Stimulated activated naive CD8-positive, alpha-beta T cell treated with anti-CD3 and anti-CD28 coated beads, Interleukin-15, amount 100 ng/mL, for 72 hours (primary cell): ENCODE results near the gene GRIP1.
"Not testable (repeated sequence)": the region's sequence is repeated elsewhere in the genome, so short reads cannot be mapped to it uniquely, and the experiment has no call there.

Experiments used
- ATAC-seq: fragments of 150-1000 bp; cut with Tn5 transposase; 2 replicates; pipeline ENCODE4 v1.10.0; 2021; ENCODE audit warnings: mild to moderate bottlenecking, moderate library complexity
- DNase-seq, 2 donors: peaks; one replicate each; pipeline ENCODE4 v3.0.0; 2021 to 2022
- H3K27ac Mint-ChIP-seq, 2 donors: one replicate each; pipeline ENCODE4 v1.8.0; 2022; ENCODE audit warnings: mild to moderate bottlenecking in 2 of 2, mixed read lengths in 2 of 2, moderate library complexity in 2 of 2
- H3K27me3 Mint-ChIP-seq: one replicate; pipeline ENCODE4 v1.8.0; 2022; ENCODE audit warnings: mixed read lengths
- H3K4me1 Mint-ChIP-seq: one replicate; pipeline ENCODE4 v1.8.0; 2022; ENCODE audit warnings: mild to moderate bottlenecking, mixed read lengths
- H3K4me3 Mint-ChIP-seq, 2 donors: one replicate each; pipeline ENCODE4 v1.8.0; 2022; ENCODE audit warnings: mild to moderate bottlenecking in 2 of 2, mixed read lengths in 2 of 2, moderate library complexity in 1 of 2
- H3K9me3 Mint-ChIP-seq, 2 donors: one replicate each; pipeline ENCODE4 v1.8.0; 2022; ENCODE audit warnings: mixed read lengths in 2 of 2

GRIP1 gene

GRCh38 chr12:66500841-66501240, 178.0 kb downstream of the GRIP1 start:
- Mint-ChIP-seq H3K4me3 (no peak overlapping the region), H3K27ac (no peak overlapping the region), H3K27me3 (peaks cover 15% of the 10 kb centered on the region), H3K4me1 (no peaks in the 10 kb centered on the region), H3K9me3 (no peaks in the 10 kb centered on the region)
- peak; percentile 95 for ATAC-seq
- peak; percentile 3 to 37 for DNase-seq

GRCh38 chr12:66500091-66500490, 178.8 kb downstream of the GRIP1 start:
- H3K9me3 Mint-ChIP-seq = no peaks in the 10 kb centered on the region
- no peaks in the 10 kb centered on the region for H3K4me1 Mint-ChIP-seq
- H3K4me3 Mint-ChIP-seq = no peak overlapping the region

GRCh38 chr12:66499000-66499399, 179.9 kb downstream of the GRIP1 start:
- Mint-ChIP-seq H3K27ac (no peak overlapping the region), H3K4me3 (no peak overlapping the region), H3K4me1 (no peaks in the 10 kb centered on the region), H3K9me3 (no peaks in the 10 kb centered on the region), H3K27me3 (peaks cover 15% of the 10 kb centered on the region)
- ATAC-seq (no peak), DNase-seq (no peak)

More at GRCh38 chr12:66500091-66500490, 178.8 kb downstream of the GRIP1 start:
- no peak overlapping the region for H3K27ac Mint-ChIP-seq
- DNase-seq (no peak), ATAC-seq (no peak)
- H3K27me3 Mint-ChIP-seq = peaks cover 15% of the 10 kb centered on the region

- not testable (repeated sequence) for H3K4me3 Mint-ChIP-seq, H3K9me3 Mint-ChIP-seq, H3K27ac Mint-ChIP-seq, H3K4me1 Mint-ChIP-seq, DNase-seq, ATAC-seq
- peaks cover 15% of the 10 kb centered on the region for H3K27me3 Mint-ChIP-seq
These were observed 180.8 kb downstream of the GRIP1 start for GRCh38 chr12:66498059-66498458.

GRCh38 chr12:66497008-66497897, 181.6 kb downstream of the GRIP1 start:
- H3K4me1 Mint-ChIP-seq = no peaks in the 10 kb centered on the region
- peaks cover 15% of the 10 kb centered on the region for H3K27me3 Mint-ChIP-seq
- H3K9me3 Mint-ChIP-seq = no peaks in the 10 kb centered on the region
- no peak overlapping the region for H3K27ac Mint-ChIP-seq
- ATAC-seq (no peak), DNase-seq (no peak)
- H3K4me3 Mint-ChIP-seq = no peak overlapping the region

GRCh38 chr12:66496595-66496994, 182.3 kb downstream of the GRIP1 start:
- Mint-ChIP-seq H3K9me3 (no peaks in the 10 kb centered on the region), H3K27ac (no peak overlapping the region), H3K4me3 (no peak overlapping the region), H3K27me3 (peaks cover 15% of the 10 kb centered on the region), H3K4me1 (no peaks in the 10 kb centered on the region)
- no peak for DNase-seq
- no peak for ATAC-seq

GRCh38 chr12:66495709-66496108, 183.2 kb downstream of the GRIP1 start:
- Mint-ChIP-seq H3K9me3 (peaks cover 0 to 2% of the 10 kb centered on the region in 2 donors), H3K4me1 (no peaks in the 10 kb centered on the region), H3K27me3 (peaks cover 15% of the 10 kb centered on the region), H3K27ac (no peak overlapping the region), H3K4me3 (no peak overlapping the region)
- ATAC-seq (no peak), DNase-seq (no peak)

- ATAC-seq = no peak
- Mint-ChIP-seq H3K4me3 (no peak overlapping the region), H3K27me3 (peaks cover 26% of the 10 kb centered on the region), H3K4me1 (no peaks in the 10 kb centered on the region), H3K9me3 (peaks cover 6 to 12% of the 10 kb centered on the region in 2 donors), H3K27ac (no peak overlapping the region)
- DNase-seq = no peak
These were observed 185.1 kb downstream of the GRIP1 start for GRCh38 chr12:66493819-66494218.

GRCh38 chr12:66491853-66492252, 187.0 kb downstream of the GRIP1 start:
- no peak overlapping the region for H3K4me3 Mint-ChIP-seq
- H3K27me3 Mint-ChIP-seq = peaks cover 34% of the 10 kb centered on the region
- no peak for DNase-seq
- no peaks in the 10 kb centered on the region for H3K4me1 Mint-ChIP-seq
- peaks cover 11 to 12% of the 10 kb centered on the region in 2 donors for H3K9me3 Mint-ChIP-seq
- ATAC-seq = no peak
- no peak overlapping the region for H3K27ac Mint-ChIP-seq

- ATAC-seq (no peak), DNase-seq (no peak)
- H3K4me1 Mint-ChIP-seq = no peaks in the 10 kb centered on the region
- H3K9me3 Mint-ChIP-seq = peaks cover 14 to 21% of the 10 kb centered on the region in 2 donors
- H3K4me3 Mint-ChIP-seq = no peak overlapping the region
- H3K27ac Mint-ChIP-seq = no peak overlapping the region
- H3K27me3 Mint-ChIP-seq = peaks cover 5% of the 10 kb centered on the region
These were observed 196.3 kb downstream of the GRIP1 start for GRCh38 chr12:66482351-66483203.

GRCh38 chr12:66467932-66468331, 210.9 kb downstream of the GRIP1 start:
- Mint-ChIP-seq H3K9me3 (peaks cover 0 to 6% of the 10 kb centered on the region in 2 donors), H3K27ac (no peak overlapping the region), H3K4me3 (no peak overlapping the region), H3K27me3 (peaks cover 15% of the 10 kb centered on the region), H3K4me1 (no peaks in the 10 kb centered on the region)
- ATAC-seq (no peak), DNase-seq (no peak)

- ATAC-seq = no peak
- Mint-ChIP-seq H3K9me3 (no peaks in the 10 kb centered on the region), H3K4me1 (no peaks in the 10 kb centered on the region), H3K27me3 (no peaks in the 10 kb centered on the region), H3K27ac (no peak overlapping the region), H3K4me3 (no peak overlapping the region)
- DNase-seq = no peak
These were observed 217.5 kb downstream of the GRIP1 start for GRCh38 chr12:66461331-66461730.

GRCh38 chr12:66459944-66460482, 218.9 kb downstream of the GRIP1 start:
- Mint-ChIP-seq H3K4me1 (no peaks in the 10 kb centered on the region), H3K27me3 (peaks cover 9% of the 10 kb centered on the region), H3K27ac (no peak overlapping the region), H3K4me3 (no peak overlapping the region), H3K9me3 (no peaks in the 10 kb centered on the region)
- ATAC-seq (no peak), DNase-seq (no peak)

- Mint-ChIP-seq H3K27me3 (peaks cover 26% of the 10 kb centered on the region), H3K4me1 (peaks cover 11% of the 10 kb centered on the region), H3K27ac (no peak overlapping the region), H3K4me3 (no peak overlapping the region), H3K9me3 (no peaks in the 10 kb centered on the region)
- DNase-seq = no peak
- ATAC-seq = no peak
These were observed 222.3 kb downstream of the GRIP1 start for GRCh38 chr12:66456612-66457011.

- peaks cover 11% of the 10 kb centered on the region for H3K4me1 Mint-ChIP-seq
- peaks cover 27% of the 10 kb centered on the region for H3K27me3 Mint-ChIP-seq
- peak in 1 of 2 donors; percentile 22 for DNase-seq
These were observed 225.0 kb downstream of the GRIP1 start for GRCh38 chr12:66453844-66454243.

GRCh38 chr12:66453120-66453519, 225.8 kb downstream of the GRIP1 start:
- Mint-ChIP-seq H3K4me1 (peaks cover 11% of the 10 kb centered on the region), H3K9me3 (no peaks in the 10 kb centered on the region), H3K27ac (no peak overlapping the region), H3K4me3 (no peak overlapping the region), H3K27me3 (peaks cover 27% of the 10 kb centered on the region)
- ATAC-seq (no peak), DNase-seq (no peak)

More at GRCh38 chr12:66453844-66454243, 225.0 kb downstream of the GRIP1 start:
- Mint-ChIP-seq H3K4me3 (no peak overlapping the region), H3K27ac (peak overlapping the region; percentile 39 to 86), H3K9me3 (no peaks in the 10 kb centered on the region)
- peak; percentile 96 for ATAC-seq
